Measurements from ENCODE around the gene MYOZ3. TPM values are rescaled to one million over a fixed set of nuclear protein-coding genes. Genes with fewer than 3 reads are reported as not detected.
A peak's percentile ranks its signal among the peaks of the same experiment; 100 is the strongest.

Gene MYOZ3
- total RNA-seq, 1 donor from 2014 or later = 2.6 TPM

- peak; percentile 65 for DNase-seq (ENCODE audit: low spot score)
Measured at GRCh38 chr5:150626853-150627276, 34.2 kb upstream of the MYOZ3 start.

- DNase-seq (ENCODE audit: low spot score) = no peak
Measured at GRCh38 chr5:150627731-150628545, 33.1 kb upstream of the MYOZ3 start.

GRCh38 chr5:150628936-150629485 lies 32.0 kb upstream of the MYOZ3 start:
- no peak for DNase-seq (ENCODE audit: low spot score)

- no peak for DNase-seq (ENCODE audit: low spot score)
Measured at GRCh38 chr5:150630016-150630415, 31.0 kb upstream of the MYOZ3 start.

- DNase-seq (ENCODE audit: low spot score) = no peak
Measured at GRCh38 chr5:150630461-150631325, 30.4 kb upstream of the MYOZ3 start.

GRCh38 chr5:150631326-150631701 lies 29.7 kb upstream of the MYOZ3 start:
- DNase-seq (ENCODE audit: low spot score) = no peak

- DNase-seq (ENCODE audit: low spot score) = no peak
Measured at GRCh38 chr5:150632305-150633160, 28.5 kb upstream of the MYOZ3 start.

GRCh38 chr5:150633429-150633828 lies 27.6 kb upstream of the MYOZ3 start:
- no peak for DNase-seq (ENCODE audit: low spot score)

- peak; percentile 79 for DNase-seq (ENCODE audit: low spot score)
Measured at GRCh38 chr5:150636391-150637244, 24.4 kb upstream of the MYOZ3 start.

- DNase-seq (ENCODE audit: low spot score) = no peak
Measured at GRCh38 chr5:150637245-150638052, 23.6 kb upstream of the MYOZ3 start.

- DNase-seq (ENCODE audit: low spot score) = no peak
Measured at GRCh38 chr5:150638053-150638444, 23.0 kb upstream of the MYOZ3 start.

GRCh38 chr5:150638488-150639376 lies 22.3 kb upstream of the MYOZ3 start:
- no peak for DNase-seq (ENCODE audit: low spot score)

- no peak for DNase-seq (ENCODE audit: low spot score)
Measured at GRCh38 chr5:150639377-150639692, 21.7 kb upstream of the MYOZ3 start.

GRCh38 chr5:150639751-150640150 lies 21.3 kb upstream of the MYOZ3 start:
- DNase-seq (ENCODE audit: low spot score) = no peak

- DNase-seq (ENCODE audit: low spot score) = peak; percentile 86
Measured at GRCh38 chr5:150640311-150641005, 20.6 kb upstream of the MYOZ3 start, which contains the start of gene SYNPO. TSS of gene SYNPO (plus strand) at chr5:150640660. CDS start at chr5:150648276, 7,616 bp downstream.

- no peak for DNase-seq (ENCODE audit: low spot score)
Measured at GRCh38 chr5:150641006-150641570, 20.0 kb upstream of the MYOZ3 start.

GRCh38 chr5:150641824-150642566 lies 19.1 kb upstream of the MYOZ3 start:
- DNase-seq (ENCODE audit: low spot score) = no peak

All from ureter (tissue), 1 donor.